HG03175 (cell line): Measurements from ENCODE around the gene GALNT6.
"Not testable (repeated sequence)": the region's sequence is repeated elsewhere in the genome, so short reads cannot be mapped to it uniquely, and the experiment has no call there.

Experiments used
- ATAC-seq: cut with Tn5 transposase; IDR thresholded peaks from one replicate; pipeline ENCODE4 v1.9.1; 2021; ENCODE audit warnings: mild to moderate bottlenecking, moderate library complexity; ENCODE audit not compliant: unreplicated experiment

Gene GALNT6

GRCh38 chr12:51324953-51325352 lies 66.3 kb downstream of the GALNT6 start:
- no peak for ATAC-seq

- peak; percentile 62 for ATAC-seq
These were observed 67.0 kb downstream of the GALNT6 start, which contains the start of gene BIN2 for GRCh38 chr12:51323966-51324895. Gene BIN2, minus strand, starts transcription at chr12:51324174. Its CDS starts 72 bp downstream, at chr12:51324102.

- ATAC-seq: no peak
These were observed 67.8 kb downstream of the GALNT6 start for GRCh38 chr12:51323317-51323960.

DNA sequence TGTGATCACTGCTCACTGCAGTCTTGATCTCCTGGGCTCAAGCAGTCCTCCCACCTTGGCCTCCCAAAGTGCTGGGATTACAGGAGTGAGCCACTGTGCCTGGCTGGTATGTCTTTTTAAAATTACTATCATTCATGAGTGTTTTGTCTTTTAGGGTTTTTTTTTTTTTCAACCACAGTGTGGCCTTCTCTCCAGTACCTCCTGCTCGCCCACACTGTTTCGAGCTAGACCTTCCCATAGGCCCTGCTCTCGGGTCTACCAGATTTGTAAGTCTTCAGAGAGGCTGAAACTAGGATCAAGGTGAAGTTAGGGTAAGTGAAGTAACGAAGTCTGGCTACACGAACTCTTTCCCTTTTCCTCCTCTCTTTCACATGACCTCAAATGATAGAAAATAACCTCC lies 68.8 kb downstream of the GALNT6 start:
- ATAC-seq: no peak

GRCh38 chr12:51321882-51322281 lies 69.3 kb downstream of the GALNT6 start:
- no peak for ATAC-seq

DNA sequence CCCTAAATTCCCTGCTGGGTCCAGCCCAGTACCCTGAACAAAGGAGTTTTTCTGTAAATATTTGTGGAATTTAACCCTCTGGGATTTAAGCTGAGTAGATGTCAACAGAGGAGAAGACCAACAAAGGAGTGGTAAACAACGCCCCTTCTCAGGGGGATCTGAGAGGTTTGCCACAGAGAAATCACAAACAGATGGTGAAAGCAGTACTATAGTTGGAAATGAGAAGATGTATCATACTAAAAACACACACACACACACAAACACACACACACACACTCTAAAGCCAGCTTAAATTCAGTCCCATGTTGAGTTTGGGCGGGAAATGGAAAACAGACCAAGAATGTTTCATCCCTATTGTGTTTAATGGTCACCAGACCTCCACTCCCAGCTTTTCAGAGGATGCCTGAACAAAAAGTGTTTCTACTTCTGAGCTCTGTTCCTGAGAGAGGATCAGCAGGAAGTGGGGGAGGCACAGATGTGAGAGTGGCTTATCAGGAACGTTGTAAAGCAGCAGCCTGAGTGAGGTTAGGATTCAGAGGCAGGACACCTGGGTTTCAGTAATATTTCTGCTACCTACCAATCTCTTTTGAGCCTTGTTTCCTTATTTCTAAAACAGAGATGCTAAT lies 70.4 kb downstream of the GALNT6 start:
- no peak for ATAC-seq

GRCh38 chr12:51320311-51320694 lies 70.9 kb downstream of the GALNT6 start:
- ATAC-seq: no peak

DNA sequence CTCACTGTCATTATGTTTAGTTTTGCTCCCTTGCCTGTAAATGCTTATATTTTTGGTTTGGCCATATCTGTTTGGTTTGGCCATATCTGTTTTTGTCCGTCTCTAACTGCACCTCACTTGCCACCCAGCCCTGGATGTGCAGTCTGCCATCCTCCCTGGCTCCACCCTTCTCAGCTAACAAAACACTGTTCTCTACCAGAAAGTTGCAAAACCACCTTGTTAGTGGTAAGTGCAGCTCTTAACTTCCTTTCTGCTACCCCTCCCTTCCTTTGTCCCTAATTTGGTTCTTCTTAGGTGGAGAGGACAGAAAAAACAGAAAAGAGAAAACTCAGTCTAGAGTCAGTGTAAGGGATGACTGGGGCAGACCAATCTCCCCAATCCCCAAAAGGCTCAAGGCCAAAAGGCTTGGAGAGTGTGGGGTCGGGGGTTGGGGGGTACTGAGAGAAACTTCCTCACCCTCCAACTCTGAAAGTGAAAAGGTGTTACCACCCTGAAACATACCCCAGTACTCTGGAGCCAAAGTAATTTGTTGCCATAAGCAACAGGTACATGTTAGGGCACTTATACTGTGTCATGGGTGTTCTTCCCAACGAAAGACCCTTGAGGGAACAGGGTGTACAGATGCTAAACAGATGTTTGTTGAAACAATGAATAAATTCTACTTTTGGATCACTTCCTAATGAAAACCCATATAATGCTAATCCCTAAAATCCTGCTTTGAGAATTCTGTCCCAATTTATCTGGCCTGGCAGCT lies 72.2 kb downstream of the GALNT6 start:
- ATAC-seq: peak; percentile 62

GRCh38 chr12:51318057-51318806 lies 73.0 kb downstream of the GALNT6 start:
- ATAC-seq: not testable (repeated sequence)

DNA sequence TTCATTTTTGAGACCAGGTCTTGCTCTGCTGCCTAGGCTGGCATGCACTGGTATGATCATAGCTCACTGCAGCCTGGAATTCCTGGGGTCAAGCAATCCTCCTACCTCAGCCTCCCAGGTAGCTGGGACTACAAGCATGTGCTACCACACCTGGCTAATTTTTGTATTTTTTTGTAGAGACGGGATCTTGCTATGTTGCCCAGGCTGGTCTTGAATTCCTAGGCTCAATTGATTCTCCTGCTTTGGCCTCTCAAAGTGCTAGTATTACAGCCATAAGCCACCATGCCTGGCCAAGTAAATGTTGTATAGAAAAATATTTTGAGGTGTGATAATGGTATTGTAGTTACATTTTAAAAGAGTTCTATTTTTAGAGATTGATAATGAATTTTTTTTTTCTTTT lies 79.8 kb downstream of the GALNT6 start:
- no peak for ATAC-seq

DNA sequence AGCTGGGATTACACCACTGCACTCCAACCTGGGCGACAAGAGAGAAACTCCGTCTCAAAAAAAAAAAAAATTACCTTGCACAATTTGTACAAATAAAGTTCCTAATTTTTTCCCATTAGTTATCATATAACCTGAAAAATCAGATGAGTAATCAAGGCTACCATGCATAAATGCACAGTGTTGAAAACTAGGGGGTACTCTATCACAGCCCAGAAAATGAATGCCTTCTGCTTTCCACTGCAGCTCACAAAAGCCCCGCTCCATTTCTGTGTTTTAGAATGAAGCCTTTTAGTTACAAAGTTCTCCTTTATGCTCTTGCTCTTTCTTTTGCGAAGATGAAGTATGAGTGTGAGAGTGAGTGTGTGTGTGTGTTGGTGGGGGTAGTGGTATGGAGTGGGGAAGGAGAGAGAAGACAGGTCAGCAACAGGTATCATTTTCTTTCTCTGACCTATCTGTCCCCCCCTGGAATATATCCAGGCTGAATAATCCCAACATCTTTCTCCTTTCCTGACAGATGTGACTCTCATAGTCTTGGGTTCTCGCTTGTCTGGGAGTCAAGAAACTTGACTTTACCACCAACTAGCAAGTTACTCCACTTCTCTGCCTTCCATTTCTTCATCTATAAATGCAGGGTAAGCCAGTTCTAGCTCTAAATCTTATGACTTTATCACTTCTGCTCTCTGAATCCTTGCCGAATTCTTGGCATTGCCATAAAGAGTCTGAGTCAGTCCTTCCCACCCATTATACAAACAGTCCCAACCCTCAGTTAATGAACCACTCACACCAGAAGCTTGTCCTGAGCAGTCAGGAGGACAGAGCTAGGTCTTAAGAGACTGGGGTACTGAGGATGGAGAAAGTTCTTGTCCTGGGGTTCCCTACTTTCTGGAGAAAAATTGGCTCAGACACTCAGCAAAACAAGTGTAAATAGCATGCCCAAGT lies 83.3 kb downstream of the GALNT6 start:
- ATAC-seq: no peak

DNA sequence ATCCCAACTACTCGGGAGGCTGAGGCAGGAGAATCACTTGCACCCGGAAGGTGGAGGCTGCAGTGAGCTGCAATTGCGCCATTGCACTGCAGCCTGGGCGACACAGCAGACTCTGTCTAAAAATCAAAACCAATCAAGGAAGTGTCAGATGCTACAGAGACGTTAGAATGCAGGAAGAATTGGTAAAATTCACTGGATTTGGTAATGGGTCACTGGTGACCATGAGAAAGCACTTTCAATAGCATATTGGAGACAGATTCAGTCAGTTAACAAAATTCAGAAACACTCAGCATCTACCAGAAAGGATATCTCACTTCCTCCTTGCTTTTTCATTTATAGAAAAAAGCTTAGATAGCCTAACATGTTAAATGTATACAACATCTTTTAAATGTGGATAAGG lies 84.7 kb downstream of the GALNT6 start:
- ATAC-seq: no peak
